HG03135 (cell line): ENCODE data around the gene STK25.

ENCODE experiments used
- ATAC-seq: cut with Tn5 transposase; IDR thresholded peaks from one replicate; pipeline ENCODE4 v1.9.1; 2021; ENCODE audit warnings: mild to moderate bottlenecking, moderate library complexity; ENCODE audit not compliant: unreplicated experiment

Gene STK25

DNA sequence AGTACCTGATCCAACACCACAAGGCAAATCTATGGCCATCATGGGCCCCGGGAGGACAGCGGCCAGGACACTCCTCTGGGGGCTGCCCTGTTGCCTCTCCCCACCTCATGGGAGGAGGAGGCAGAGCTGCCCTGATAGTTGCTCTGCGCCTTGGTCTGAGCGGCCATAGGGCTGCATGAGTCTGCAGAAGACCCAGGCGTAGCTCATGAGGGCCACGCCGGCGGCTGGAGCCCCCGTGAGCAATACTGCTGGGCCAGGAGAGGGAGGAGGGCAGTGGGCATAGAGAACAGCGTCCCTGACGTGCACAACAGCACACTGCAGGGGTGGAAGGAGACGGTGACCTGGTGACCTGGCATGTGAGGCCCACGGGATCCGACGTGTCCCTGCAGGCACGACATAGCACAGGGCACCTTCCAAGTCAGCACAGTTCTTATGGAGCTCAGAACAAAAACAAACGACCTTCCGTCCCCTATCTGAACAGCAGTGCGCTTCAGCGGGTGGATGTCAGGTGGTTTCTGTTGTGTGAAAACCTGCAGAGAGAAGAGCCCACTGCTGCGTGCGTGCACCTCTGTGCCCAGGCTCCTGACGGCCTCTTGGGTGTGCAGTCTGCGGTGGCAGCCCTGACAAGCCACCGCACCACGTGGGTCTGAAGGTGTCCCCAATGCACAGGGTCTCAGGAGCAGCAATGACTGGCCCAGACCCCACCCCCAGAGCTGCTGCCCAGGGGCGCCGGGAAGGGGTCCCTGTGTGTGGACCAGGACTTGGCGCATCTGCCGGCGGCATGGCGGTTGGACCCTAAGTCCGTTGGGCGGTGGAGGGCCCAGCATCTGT lies 13.0 kb downstream of the STK25 start:
- ATAC-seq, result no peak

DNA sequence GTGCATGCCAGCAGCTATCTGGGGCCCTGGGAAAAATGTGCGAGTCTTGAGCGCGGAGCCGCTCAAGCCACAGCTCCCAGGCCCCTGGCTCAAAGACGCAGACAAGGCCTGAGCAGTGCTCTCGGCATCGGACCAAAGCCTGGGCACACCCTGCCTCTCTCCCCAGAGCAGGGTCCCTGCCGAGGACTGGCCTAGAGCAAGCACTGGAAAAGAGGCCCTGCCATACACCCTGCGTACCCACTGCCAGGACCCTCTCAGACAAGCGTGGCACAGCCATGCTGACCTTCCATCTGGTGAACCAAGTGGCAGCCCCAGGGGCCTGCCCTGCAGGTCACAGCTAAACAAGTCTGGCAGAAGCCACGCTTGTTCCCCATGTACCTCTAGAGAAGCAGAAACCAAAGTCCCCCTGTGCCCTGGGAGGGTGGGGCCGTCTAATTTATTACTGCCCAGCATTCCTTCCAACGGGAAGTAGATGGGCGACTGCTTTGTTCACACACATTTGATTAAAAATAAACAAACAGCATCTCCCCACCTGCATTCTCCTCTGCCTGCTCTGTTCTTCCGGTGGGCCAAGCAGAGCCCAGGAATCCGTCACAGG lies 14.0 kb downstream of the STK25 start:
- no peak for ATAC-seq

DNA sequence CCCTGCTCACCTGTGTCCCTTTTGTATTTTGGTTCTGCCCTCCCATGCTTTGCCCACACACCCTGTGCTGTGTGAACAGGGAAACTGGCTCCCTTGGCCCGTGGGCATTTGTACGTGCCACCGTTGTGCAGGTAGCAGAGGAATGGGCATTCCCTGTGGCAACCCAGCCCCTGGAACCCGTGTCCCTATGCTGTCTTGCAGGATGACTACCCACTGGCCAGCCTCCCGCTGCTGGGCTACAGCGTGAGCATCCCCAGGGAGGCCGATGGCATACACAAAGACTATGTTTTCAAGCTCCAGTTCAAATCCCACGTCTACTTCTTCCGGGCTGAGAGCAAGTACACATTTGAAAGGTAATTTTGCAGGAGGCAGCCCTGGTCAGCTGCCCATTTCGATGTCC lies 15.3 kb downstream of the STK25 start:
- ATAC-seq, result no peak

DNA sequence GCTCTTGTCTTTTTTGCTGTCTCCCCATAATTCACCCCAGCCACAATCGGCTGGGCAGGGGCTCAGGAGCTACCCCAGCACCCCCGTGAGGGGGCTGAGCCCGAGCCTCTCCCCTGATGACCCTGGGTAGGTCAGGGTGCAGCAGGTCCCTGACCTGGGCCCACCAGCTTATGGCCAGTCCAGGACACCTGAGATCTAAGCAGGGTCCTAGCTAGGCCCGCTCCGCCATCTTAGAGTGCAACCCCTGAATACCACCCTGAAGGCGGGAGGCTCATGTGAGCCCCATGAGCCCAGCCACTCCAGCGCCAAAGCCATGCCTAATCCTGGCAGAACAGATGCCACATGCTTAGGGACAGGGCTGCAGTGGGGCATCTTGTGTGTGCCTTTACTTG lies 16.2 kb downstream of the STK25 start:
- no peak for ATAC-seq

DNA sequence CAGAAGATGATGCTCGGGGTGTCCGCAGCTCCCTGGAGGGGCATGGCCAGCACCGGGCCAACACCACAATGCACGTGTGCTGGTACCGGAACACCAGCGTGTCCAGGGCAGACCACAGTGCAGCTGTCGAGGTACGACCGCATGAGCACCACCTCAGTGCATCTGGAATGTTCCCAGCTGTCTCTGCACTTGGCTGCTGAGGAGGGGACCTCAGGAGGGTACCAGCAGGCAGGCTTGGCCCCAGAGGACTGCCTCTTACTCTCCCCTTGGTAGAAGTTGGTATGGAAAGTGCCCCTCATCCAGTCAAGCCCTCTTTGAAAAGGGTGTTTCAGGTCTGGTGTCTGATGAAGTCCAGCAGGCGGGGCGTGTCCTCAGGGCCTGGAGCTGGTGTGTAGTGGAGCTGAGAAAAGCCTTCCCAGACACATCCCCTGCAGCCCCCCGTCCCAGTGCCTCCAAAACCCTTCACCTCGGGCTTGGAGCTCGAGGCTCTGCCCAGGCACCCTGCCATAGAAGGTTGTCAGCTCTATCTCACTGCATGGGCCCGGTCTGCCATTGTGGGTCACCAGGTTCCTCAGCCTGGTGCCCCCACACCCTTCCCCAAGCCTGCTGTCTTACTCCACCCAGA lies 16.7 kb downstream of the STK25 start:
- no peak for ATAC-seq

DNA sequence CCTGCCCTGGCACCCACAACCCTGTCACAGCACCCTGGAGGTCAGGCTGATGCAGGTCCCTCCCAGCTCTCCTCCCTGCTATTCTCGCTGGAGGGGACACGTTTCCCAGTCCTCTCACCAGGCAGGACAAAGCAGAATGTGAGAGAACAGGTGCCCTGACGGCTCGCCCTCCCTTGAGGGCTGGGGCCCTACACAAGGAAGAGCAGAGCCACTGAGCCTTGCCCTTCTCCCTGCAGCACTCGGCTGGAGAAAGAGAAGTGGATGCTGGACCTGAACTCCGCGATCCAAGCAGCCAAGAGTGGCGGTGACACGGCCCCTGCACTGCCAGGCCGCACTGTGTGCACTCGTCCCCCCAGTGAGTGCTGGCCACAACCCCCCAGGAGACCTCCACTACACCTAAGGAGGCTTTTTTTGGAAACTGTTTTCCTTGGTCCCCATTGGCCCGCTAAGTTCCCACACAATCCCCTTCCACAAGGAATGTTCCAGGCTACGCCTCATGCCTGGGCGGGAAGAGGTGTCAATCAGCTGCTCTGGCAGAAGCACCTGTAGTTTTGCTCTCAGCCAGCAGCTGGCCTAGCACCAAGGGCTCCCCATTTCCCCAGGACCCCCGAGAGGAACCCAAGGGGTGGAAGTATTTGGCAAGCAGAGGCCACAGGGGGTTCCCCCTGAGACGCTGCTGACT lies 17.4 kb downstream of the STK25 start:
- no peak for ATAC-seq

DNA sequence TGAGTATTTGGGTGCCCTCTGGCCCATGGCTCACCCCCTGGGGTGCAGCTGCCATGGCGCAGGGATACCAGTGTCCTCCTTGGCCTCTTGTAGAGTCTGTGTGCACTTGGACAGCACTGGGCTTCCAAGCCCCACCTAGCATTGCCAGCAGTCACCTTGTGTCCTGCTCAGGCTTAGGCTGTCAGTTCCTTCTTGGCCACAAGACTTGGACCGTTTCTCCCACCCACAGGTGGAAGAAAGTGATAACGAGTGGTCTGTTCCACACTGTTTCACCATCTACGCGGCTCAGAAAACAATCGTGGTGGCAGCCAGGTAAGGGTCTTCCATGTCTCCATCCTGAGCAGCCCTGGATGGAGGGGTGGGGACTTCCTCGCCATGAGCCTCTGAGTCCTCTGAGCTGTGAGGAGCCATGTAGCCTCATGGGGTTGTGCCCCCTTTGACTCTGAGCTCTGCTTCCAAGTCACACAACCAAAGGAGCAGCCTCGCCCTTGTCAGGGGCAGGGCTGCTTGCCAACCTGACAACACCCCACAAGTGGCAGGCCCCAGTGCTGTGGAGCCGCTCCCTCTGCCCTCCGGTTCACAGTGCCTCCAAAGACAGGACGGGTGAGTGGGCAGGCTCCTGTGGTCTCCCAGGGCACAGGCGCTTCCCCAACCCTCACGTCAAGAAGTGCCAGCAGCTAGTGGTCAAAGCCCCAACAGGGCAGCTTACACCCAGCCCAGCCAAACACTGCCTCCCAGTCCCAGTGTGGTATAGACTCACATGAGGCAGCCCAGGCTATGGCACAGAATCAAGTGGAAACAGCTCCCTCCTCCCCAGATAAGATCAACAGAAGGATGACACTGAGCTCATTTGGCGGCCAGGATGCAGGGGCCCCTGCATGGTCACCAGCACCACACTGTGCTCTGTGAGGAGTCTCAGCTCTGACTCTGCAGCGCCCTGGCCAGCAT lies 18.4 kb downstream of the STK25 start:
- no peak for ATAC-seq

DNA sequence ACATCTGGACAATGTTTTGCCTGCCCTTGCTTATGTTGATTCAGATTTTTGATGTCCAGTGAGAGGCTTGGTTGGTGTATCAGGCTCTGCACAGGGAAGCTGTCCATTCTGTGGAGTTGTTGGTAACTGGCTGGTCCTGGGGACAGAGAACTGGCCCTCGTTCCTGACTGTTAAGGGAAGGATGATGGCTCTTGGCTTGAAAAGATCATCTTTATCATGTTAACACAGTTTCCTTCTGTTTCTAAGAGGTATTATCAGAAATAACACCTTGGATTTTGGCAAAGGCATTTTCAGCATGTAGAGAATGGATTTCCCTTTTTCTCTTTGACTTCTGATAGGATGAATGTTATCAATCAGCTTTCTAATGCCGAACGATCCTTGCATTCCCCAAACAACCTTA lies 19.3 kb downstream of the STK25 start:
- ATAC-seq, result no peak

DNA sequence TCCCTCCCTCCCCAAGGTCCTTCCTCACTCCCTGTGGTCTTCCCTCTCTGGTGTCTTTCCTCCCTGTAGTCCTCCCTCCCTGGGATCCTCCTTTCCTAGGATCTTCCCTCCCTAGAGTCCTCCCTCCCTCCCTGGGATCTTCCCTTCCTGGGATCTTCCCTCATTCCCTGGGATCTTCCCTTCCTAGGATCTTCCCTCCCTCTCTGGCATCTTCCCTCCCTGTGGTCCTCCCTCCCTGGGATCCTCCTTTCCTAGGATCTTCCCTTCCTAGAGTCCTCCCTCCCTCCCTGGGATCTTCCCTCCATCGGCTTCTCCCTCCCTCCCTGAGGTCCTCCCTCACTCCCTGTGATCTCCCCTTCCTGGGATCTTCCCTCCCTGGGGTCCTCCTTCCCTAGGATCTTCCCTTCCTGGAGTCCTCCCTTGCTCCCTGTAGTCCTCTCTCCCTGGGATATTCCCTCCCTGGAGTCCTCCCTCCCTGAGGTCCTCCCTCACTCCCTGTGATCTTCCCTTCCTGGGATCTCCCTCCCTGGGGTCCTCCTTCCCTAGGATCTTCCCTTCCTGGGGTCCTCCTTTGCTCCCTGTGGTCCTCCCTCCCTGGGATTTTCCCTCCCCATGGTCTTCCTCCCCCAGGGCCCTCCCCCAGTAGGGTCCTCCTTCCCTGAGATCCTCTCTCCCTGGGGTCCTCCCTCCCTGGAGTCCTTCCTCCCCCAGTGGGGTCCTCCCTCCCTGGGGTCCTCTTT lies 23.0 kb downstream of the STK25 start:
- no peak for ATAC-seq

DNA sequence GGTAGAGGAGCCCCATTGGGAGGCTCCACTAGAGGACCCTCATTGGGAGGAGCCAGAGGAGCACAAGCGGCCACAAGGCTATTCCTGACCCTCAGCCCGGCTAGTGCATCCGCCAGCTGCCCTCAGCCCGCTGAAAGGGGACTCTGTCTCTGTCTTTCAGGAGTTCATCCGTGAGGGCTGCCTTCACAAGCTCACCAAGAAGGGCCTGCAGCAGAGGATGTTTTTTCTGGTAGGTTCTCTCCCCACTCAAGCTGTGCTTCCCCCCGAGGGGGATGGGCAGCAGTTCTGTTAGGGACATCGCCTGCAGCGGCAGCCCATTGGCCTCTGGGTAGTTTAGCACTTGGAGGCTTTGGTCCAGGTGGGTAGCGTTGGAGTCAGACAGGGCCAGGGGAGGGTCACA lies 25.1 kb downstream of the STK25 start:
- no peak for ATAC-seq

DNA sequence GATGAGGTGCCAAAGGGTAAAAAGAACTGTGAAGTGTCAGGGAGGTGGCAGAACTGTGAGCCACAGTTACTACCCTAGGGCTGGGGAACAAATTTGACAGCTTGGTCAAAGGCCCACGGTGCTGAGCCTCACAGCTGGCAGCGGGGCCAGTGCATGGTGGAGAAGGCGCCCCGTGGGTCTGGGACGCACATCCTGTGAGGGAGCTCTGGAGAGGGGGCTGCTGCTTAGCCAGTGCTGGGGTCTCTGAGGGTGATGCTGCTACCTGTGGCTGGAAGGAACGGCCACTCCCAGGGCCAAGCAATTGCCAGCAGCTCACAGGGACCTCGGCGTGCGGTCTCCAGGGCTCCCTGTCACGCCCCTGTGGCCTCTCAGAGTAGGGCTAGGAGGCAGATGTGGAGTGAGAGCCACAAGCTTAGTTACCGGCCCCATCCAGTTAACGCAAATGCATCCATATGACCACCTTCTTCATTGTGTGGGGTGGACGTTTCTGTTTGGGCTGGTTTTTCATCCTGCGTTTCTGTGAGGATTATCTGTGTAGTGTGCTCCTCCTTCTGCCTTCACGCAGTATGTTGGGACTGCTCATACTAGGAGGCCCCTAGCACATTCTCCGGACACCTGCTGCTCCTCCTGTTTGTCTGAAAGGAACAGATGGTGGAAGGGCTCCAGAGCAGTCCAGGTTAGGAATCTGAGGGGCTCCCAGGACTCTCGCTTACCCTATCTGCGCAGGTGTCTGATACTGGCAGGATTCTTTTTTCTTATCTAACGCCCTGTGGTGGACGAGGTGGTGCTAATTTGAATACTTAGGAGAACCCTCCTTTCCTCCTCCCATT lies 26.0 kb downstream of the STK25 start:
- ATAC-seq, result no peak

DNA sequence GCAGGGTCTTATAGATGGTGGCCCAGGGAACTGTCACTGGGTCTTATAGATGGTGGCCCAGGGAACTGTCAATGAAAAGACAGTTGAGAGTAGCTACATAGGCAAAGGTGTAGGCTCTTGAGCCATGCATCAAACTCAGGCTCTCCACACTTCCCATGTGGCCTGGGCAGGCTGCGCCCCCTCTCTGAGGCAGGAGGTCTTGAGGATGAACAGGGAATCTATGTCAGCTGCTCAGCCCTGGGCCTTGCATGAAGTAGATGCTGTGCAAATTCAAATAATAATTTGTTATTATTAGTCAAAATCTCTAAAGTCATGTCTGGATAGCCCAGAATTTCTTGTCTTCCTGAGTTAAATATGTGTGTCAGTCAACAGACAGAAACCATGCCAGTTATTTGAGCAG lies 26.7 kb downstream of the STK25 start:
- no peak for ATAC-seq

DNA sequence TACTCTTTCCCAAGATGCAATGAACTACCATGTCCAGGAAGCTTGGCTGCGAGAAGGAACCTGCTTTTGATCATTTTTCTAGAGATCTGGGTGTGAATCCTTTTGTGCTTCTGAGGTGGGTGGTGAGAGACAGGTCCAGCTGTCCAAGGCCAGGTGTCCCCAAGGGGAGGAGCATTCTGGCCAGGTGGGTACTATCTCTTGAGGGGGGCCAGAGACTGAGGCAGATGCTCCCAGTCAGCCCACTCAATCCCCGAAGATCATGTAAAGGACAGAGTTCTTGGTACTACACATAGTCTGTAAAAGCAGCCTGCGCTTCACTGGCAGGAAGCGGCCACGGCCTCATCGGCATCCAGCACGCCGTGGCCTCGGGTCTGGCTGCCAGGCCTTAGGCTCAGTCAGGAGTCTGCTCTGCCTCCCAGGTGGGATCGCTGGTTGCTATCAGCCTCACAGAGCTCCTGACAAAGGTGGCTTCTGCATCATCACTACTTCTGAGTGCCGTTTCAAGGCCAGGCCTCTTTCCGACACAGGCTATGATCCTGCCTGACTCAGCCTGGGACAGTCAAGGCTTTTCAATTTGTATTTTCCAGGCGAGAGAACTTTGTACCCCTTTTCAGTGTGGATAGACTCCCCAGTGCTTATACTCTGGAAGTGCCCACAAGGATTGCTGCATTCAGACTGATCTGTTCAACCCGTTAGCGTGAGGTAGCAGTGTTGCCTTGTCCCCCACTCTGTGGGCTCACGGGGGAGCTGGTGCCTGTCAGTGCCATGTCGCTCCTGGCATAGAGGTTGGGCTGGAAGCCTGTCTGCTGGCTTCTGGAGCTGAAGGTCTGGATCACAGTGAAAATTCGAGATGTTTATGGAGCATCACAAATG lies 29.1 kb downstream of the STK25 start:
- no peak for ATAC-seq

DNA sequence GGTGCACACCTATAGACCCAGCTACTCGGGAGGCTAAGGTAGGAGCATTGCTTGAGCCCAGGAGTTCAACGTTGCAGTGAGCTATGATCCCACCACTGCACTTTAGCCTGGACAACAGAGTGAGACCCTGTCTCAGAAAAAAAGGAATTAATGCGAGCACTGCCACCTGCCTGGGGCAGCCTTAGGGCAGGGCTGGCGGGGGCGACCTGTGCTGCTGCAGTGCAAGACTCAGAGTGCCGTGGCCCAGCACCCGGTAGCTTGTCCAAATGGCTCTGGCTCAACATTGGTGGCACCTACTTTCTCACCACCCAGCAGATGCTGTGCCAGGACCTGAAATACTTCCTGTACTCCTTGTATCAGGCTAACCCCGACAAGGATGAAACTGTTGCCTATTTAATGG lies 30.2 kb downstream of the STK25 start:
- ATAC-seq, result no peak

DNA sequence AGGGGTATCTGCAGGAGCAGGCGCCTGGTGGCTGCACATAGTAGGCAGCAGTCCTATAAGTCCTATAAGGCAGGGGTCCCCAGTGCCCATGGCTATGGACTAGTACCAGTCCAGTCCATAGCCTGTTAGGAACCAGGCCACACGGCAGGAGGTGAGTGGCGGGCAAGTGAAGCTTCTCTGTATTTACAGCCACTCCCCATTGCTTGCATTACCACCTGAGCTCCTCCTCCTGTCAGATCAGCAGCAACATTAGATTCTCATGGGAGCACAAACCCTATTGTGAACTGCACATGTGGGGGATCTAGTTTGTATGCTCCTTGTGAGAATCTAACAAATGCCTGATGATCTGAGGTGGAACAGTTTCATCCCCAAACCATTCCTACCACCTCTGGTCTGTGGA lies 33.1 kb downstream of the STK25 start:
- ATAC-seq, result no peak

DNA sequence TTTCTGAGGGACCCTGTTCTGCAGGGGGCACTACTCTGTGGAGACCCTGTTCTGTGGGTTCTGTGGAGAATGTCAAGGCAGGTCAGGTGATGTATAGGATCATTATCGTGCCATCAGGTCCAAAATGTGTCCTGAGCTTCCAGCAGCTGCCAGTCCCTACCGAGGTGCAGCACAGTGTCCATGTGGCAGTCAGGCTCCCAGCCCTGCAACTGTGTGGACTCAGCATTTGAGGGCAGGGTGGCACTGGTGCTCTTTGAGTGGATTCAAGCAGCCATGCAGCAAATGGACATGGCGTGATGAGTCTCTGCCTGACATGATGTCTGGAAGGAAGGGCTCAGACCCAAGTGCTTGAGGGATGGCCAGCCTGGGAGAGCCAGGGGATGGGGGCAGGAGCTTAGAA lies 35.0 kb downstream of the STK25 start:
- no peak for ATAC-seq

DNA sequence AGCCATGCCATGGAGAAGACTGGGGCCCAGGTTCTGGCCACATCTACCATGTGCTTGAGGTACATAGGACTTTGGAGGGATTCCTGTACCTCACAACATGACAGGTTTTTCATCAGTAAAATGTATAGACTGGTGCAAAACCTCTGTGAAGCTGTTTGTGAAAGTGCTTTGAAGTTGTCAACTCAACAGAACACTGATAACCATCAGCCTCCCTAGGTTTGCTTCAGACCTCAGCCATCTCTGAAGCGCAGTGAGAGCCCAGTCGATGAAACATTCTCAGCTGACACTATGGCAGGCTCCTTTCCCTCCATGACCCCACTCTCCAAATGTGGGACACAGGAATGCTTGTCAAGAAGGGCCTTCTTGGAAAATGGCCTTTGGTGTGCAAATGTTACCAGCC lies 38.6 kb downstream of the STK25 start:
- ATAC-seq, result no peak

DNA sequence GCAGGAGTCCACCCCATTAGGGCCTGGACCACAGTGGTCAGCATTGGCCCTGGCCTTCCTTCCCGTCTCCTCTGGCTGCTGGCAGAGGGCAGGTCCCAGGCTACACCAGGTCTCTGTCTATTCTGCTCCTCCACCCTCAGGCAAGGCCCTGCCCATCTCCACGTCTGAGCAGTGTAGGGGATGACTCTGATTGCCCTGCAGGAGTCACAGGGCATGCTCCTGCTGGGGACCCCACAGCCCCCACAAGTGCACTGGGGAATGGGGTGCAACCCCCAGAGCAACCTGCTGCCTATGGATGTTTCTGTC lies 40.0 kb downstream of the STK25 start:
- ATAC-seq, result no peak
